H9 (cell line): ENCODE measurements around the gene BBX. TPM values are rescaled to one million over a fixed set of nuclear protein-coding genes. Genes with fewer than 3 reads are reported as not detected.

ENCODE experiments used
- DNase-seq: peaks from one replicate; pipeline ENCODE4 v3.0.0-alpha.2; 2017
- H2AFZ ChIP-seq: one replicate; pipeline ENCODE4 v1.6.1; 2013; ENCODE audit warnings: mild to moderate bottlenecking, low read length, control low read depth, moderate library complexity
- H2AK5ac ChIP-seq: 2 replicates; pipeline ENCODE4 v1.6.1; 2013; ENCODE audit warnings: low read length, control low read depth, mixed read lengths; ENCODE audit not compliant: insufficient read length
- H2BK120ac ChIP-seq: one replicate; pipeline ENCODE4 v1.6.1; 2013; ENCODE audit warnings: low read depth, mild to moderate bottlenecking, low read length, control low read depth, inconsistent platforms; ENCODE audit not compliant: poor library complexity, severe bottlenecking
- H2BK12ac ChIP-seq: 2 replicates; pipeline ENCODE4 v1.6.1; 2013; ENCODE audit warnings: low read length, control low read depth, mixed read lengths, low read depth; ENCODE audit not compliant: insufficient read length
- H2BK15ac ChIP-seq: 2 replicates; pipeline ENCODE4 v1.6.1; 2013; ENCODE audit warnings: low read depth, low read length, control low read depth
- H2BK20ac ChIP-seq: one replicate; pipeline ENCODE4 v1.6.1; 2013; ENCODE audit warnings: low read depth, mild to moderate bottlenecking, low read length, control low read depth, inconsistent platforms; ENCODE audit not compliant: poor library complexity, severe bottlenecking
- H2BK5ac ChIP-seq: 2 replicates; pipeline ENCODE4 v1.6.1; 2013; ENCODE audit warnings: low read length, control low read depth, mixed read lengths; ENCODE audit not compliant: insufficient read length
- H3K14ac ChIP-seq: 2 replicates; pipeline ENCODE4 v1.6.1; 2013; ENCODE audit warnings: low read length, control low read depth; ENCODE audit not compliant: insufficient read depth
- H3K18ac ChIP-seq: 2 replicates; pipeline ENCODE4 v1.6.1; 2013; ENCODE audit warnings: low read depth, mild to moderate bottlenecking, mixed read lengths, low read length, control low read depth; ENCODE audit not compliant: insufficient read length
- H3K23ac ChIP-seq: 2 replicates; pipeline ENCODE4 v1.6.1; 2013; ENCODE audit warnings: low read length, control low read depth, mixed read lengths, low read depth; ENCODE audit not compliant: insufficient read length
- H3K23me2 ChIP-seq: 2 replicates; pipeline ENCODE4 v1.6.1; 2013; ENCODE audit warnings: low read depth, mild to moderate bottlenecking, mixed read lengths, low read length, control low read depth; ENCODE audit not compliant: insufficient read length, poor library complexity, severe bottlenecking
- H3K27ac ChIP-seq: 2 replicates; pipeline ENCODE4 v1.5.1; 2013; ENCODE audit warnings: low read length, control low read depth, mixed read lengths, low read depth; ENCODE audit not compliant: insufficient read length
- H3K27me3 ChIP-seq: 2 replicates; pipeline ENCODE4 v1.6.1; 2013; ENCODE audit warnings: low read length, control low read depth, inconsistent platforms; ENCODE audit not compliant: insufficient read depth
- H3K4ac ChIP-seq: 2 replicates; pipeline ENCODE4 v1.6.1; 2013; ENCODE audit warnings: low read depth, mild to moderate bottlenecking, control low read depth, inconsistent platforms, low read length, moderate library complexity
- H3K4me1 ChIP-seq: 2 replicates; pipeline ENCODE4 v1.6.1; 2013; ENCODE audit warnings: low read length, control low read depth, inconsistent platforms; ENCODE audit not compliant: insufficient read depth
- H3K4me2 ChIP-seq: 2 replicates; pipeline ENCODE4 v1.6.1; 2013; ENCODE audit warnings: low read length, control low read depth, mixed read lengths; ENCODE audit not compliant: insufficient read length, insufficient read depth
- H3K56ac ChIP-seq: 2 replicates; pipeline ENCODE4 v1.6.1; 2013; ENCODE audit warnings: low read depth, mild to moderate bottlenecking, mixed read lengths, low read length, control low read depth; ENCODE audit not compliant: insufficient read length
- H3K79me1 ChIP-seq: 2 replicates; pipeline ENCODE4 v1.6.1; 2013; ENCODE audit warnings: low read depth, mild to moderate bottlenecking, moderate library complexity, low read length, control low read depth, inconsistent platforms; ENCODE audit not compliant: insufficient read depth, poor library complexity, severe bottlenecking
- H3K79me2 ChIP-seq: 2 replicates; pipeline ENCODE4 v1.6.1; 2013; ENCODE audit warnings: low read length, control low read depth, inconsistent platforms; ENCODE audit not compliant: insufficient read depth
- H3K9ac ChIP-seq: 2 replicates; pipeline ENCODE4 v1.6.1; 2013; ENCODE audit warnings: low read length, control low read depth, mixed read lengths; ENCODE audit not compliant: insufficient read length; ENCODE audit errors: extremely low read depth
- H3K9me3 ChIP-seq: one replicate; pipeline ENCODE4 v1.6.1; 2013; ENCODE audit warnings: low read depth, low read length, inconsistent platforms; ENCODE audit not compliant: control insufficient read depth
- H3T11ph ChIP-seq: one replicate; pipeline ENCODE4 v1.6.1; 2013; ENCODE audit warnings: mild to moderate bottlenecking, low read length, control low read depth, inconsistent platforms
- H4K20me1 ChIP-seq: one replicate; pipeline ENCODE4 v1.6.1; 2013; ENCODE audit not compliant: control insufficient read depth, insufficient read length, insufficient read depth
- H4K5ac ChIP-seq: 2 replicates; pipeline ENCODE4 v1.6.1; 2013; ENCODE audit warnings: low read depth, mild to moderate bottlenecking, mixed read lengths, low read length, control low read depth; ENCODE audit not compliant: insufficient read length
- H4K8ac ChIP-seq: replicated peaks from 2 replicates; pipeline ENCODE4 v1.6.1; 2013; ENCODE audit warnings: low read length, control low read depth, mixed read lengths, low read depth; ENCODE audit not compliant: insufficient read length
- H4K91ac ChIP-seq: 2 replicates; pipeline ENCODE4 v1.6.1; 2013; ENCODE audit warnings: low read depth, mild to moderate bottlenecking, moderate library complexity, mixed read lengths, low read length, control low read depth; ENCODE audit not compliant: insufficient read length
- H3K27ac Mint-ChIP-seq, 3 experiments: 2 replicates in 2 of 3; 3 replicates in 1 of 3; pipeline ENCODE4 v1.8.0; 2020 to 2021; ENCODE audit warnings: mixed read lengths in 3 of 3, mild to moderate bottlenecking in 1 of 3, moderate library complexity in 1 of 3
- H3K27me3 Mint-ChIP-seq: 2 replicates; pipeline ENCODE4 v1.8.0; 2021; ENCODE audit warnings: low read depth, mild to moderate bottlenecking, moderate library complexity, mixed read lengths
- H3K36me3 Mint-ChIP-seq, 3 experiments: 2 replicates in 2 of 3; 3 replicates in 1 of 3; pipeline ENCODE4 v1.8.0; 2020 to 2021; ENCODE audit warnings: low read depth in 3 of 3, mixed read lengths in 3 of 3; ENCODE audit not compliant: insufficient read depth in 1 of 3
- H3K4me1 Mint-ChIP-seq, 2 experiments: 2 replicates each; pipeline ENCODE4 v1.8.0; 2020; ENCODE audit warnings: mixed read lengths in 2 of 2
- H3K4me3 Mint-ChIP-seq, 2 experiments: 2 replicates in 1 of 2; 3 replicates in 1 of 2; pipeline ENCODE4 v1.8.0; 2020 to 2021; ENCODE audit warnings: mild to moderate bottlenecking in 2 of 2, mixed read lengths in 2 of 2, moderate library complexity in 1 of 2
- H3K9me3 Mint-ChIP-seq, 2 experiments: 2 replicates in 1 of 2; 3 replicates in 1 of 2; pipeline ENCODE4 v1.8.0; 2020; ENCODE audit warnings: mild to moderate bottlenecking in 2 of 2, mixed read lengths in 2 of 2, moderate library complexity in 1 of 2
- CTCF ChIP-seq: fragments of 200-600 bp; sonication (generic); conservative IDR thresholded peaks from 3 replicates; pipeline ENCODE4 v1.8.0; 2021; ENCODE audit warnings: antibody characterized with exemption, mild to moderate bottlenecking
- WGBS: extraction: QIAGEN DNeasy Blood & Tissue Kit; methylation state at CpG from one replicate; pipeline ENCODE4 v1.1.7; 2013; ENCODE audit warnings: missing lambda C conversion rate, low lambda C conversion rate, mixed read lengths; ENCODE audit not compliant: insufficient read length; ENCODE audit errors: extremely low coverage; 5-methylcytosine and 5-hydroxymethylcytosine counted together
- total RNA-seq: library from RNA; stranded (reverse); gene quantifications from 2 replicates; pipeline ENCODE4 v1.2.1, GENCODE V29; 2021

BBX gene
- total RNA-seq, 1 experiment from 2014 or later = 34.8 TPM

GRCh38 chr3:107548601-107549000, 25.8 kb downstream of the BBX start:
- H2BK15ac ChIP-seq = no peak overlapping the region
- no peaks in the 10 kb centered on the region for H3K27me3 ChIP-seq
- H3K9me3 Mint-ChIP-seq = no peaks in the 10 kb centered on the region
- H2BK20ac ChIP-seq = no peak overlapping the region
- no peak overlapping the region for H3K14ac ChIP-seq
- H3K4ac ChIP-seq = no peak overlapping the region
- no peaks in the 10 kb centered on the region for H3K27me3 Mint-ChIP-seq
- H3K23ac ChIP-seq = no peak overlapping the region
- H3K79me2 ChIP-seq = no peaks in the 10 kb centered on the region; the same call in 1 of the 2 replicates
- peaks cover 8 to 10% of the 10 kb centered on the region in 2 experiments for H3K4me1 Mint-ChIP-seq
- H2BK12ac ChIP-seq = no peak overlapping the region
- H4K5ac ChIP-seq = no peak overlapping the region
- no peaks in the 10 kb centered on the region for H3K23me2 ChIP-seq
- peaks cover 4 to 16% (median 7%) of the 10 kb centered on the region in 3 experiments; a peak in 6 of 7 replicates for H3K36me3 Mint-ChIP-seq
- H3K4me2 ChIP-seq = no peak overlapping the region
- no peak overlapping the region for H3K56ac ChIP-seq
- H2BK5ac ChIP-seq = no peak overlapping the region
- H3T11ph ChIP-seq = no peak overlapping the region
- H4K8ac ChIP-seq = no peak overlapping the region
- no peak overlapping the region for H3K9ac ChIP-seq
- no peak overlapping the region for H3K18ac ChIP-seq
- H3K27ac Mint-ChIP-seq = no peak overlapping the region
- no peak for TF ChIP-seq CTCF
- no peak overlapping the region for H2BK120ac ChIP-seq
- no peak overlapping the region for H2AK5ac ChIP-seq
- no peaks in the 10 kb centered on the region; the same call in 1 of the 2 replicates for H3K4me1 ChIP-seq
- H3K4me3 Mint-ChIP-seq = no peak overlapping the region
- no peak overlapping the region for H2AFZ ChIP-seq
- no peak overlapping the region for H4K91ac ChIP-seq
- no peak for DNase-seq
- no peak overlapping the region for H3K27ac ChIP-seq
- H4K20me1 ChIP-seq = no peaks in the 10 kb centered on the region
- H3K79me1 ChIP-seq = no peaks in the 10 kb centered on the region
- no CpG with 5 or more reads among the region's 2 CpGs for WGBS
- H3K9me3 ChIP-seq = no peaks in the 10 kb centered on the region
